Fibroblast of pulmonary artery (primary cell): ENCODE results near the gene FEM1C.

Experiments used
- DNase-seq: peaks from one replicate; pipeline ENCODE4 v3.0.0-alpha.2; 2010; ENCODE audit warnings: low read depth
- H3K4me3 ChIP-seq: replicated peaks from 2 replicates; pipeline ENCODE4 v1.5.1; 2011; ENCODE audit warnings: low read depth, mild to moderate bottlenecking, control low read depth, low read length, moderate library complexity
- TF ChIP-seq, protein P1 (sequence below): IDR thresholded peaks from 2 replicates; pipeline ENCODE4 v1.5.1; 2011; ENCODE audit warnings: mild to moderate bottlenecking, control low read depth, low read length, inconsistent platforms; ENCODE audit errors: missing control alignments

Gene FEM1C

DNA sequence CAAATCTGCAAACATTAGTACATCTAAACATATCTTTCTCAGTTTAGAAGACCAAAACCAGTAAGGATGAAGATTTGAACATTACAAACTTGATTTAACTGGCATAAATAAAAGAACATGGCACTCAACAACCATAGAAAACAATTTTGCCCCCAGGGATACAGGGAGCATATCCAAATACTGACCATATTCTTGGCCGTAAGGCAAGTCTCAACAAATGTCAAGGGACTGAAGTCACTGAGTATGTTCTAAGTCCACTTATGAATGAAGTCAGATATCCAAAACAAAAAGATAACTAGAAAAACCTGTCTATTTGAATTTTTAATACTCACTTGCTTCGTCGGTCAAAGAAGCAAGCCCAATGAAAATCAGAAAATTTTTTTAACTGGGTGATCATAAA, 14.1 kb downstream of the FEM1C start:
- no peak for DNase-seq
- TF ChIP-seq, protein P1, sequence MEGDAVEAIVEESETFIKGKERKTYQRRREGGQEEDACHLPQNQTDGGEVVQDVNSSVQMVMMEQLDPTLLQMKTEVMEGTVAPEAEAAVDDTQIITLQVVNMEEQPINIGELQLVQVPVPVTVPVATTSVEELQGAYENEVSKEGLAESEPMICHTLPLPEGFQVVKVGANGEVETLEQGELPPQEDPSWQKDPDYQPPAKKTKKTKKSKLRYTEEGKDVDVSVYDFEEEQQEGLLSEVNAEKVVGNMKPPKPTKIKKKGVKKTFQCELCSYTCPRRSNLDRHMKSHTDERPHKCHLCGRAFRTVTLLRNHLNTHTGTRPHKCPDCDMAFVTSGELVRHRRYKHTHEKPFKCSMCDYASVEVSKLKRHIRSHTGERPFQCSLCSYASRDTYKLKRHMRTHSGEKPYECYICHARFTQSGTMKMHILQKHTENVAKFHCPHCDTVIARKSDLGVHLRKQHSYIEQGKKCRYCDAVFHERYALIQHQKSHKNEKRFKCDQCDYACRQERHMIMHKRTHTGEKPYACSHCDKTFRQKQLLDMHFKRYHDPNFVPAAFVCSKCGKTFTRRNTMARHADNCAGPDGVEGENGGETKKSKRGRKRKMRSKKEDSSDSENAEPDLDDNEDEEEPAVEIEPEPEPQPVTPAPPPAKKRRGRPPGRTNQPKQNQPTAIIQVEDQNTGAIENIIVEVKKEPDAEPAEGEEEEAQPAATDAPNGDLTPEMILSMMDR, result no peak
- no peak overlapping the region for H3K4me3 ChIP-seq

DNA sequence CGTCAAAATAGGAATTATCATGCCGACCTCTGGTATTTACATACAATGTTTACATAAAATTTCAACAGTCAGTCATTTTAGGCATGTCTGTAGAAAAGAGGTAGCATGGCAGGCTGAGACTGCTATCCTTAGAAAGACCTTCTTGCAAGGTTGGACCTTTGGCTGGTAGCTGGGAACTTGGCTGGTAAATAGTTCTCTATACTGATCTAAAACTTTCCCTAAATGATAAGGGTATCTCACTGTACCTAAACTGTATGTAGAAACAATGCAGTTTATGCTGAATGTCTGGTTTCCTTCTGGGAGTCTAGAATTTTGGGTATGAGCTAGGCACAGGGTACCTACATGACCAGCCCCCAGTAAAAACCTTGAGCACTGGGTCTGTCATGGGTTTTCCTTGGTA, 18.0 kb downstream of the FEM1C start:
- no peak overlapping the region for H3K4me3 ChIP-seq
- TF ChIP-seq, protein P1, result no peak
- no peak for DNase-seq

DNA sequence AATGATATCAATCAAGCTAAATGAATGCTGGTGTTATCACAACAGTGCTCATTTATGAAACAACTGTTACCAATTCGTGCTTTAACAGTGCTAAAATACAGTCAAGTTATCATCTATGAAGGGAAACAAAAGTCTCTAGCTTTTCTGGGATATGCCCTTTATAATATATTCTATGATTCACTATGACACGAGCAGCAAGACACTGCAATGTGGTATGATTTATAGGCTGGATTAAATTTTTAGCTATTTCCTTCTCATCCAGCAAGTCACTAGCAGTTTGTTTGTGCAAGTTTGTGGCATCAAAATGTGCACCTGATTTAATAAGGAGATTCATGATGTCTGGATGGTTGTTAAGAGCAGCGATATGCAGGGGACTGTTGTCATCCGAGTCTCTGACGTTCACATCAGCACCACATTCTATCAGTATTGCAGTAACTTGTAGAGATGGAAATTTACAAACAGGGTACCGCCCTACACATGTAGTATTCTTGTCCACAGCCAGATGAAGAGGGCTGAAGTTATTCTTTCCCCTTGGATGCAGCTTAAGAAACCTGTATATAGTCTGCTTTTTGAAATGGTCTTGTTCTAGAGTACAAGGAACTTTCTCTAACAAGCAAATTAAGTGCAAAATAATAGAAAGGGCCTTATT, 20.3 kb downstream of the FEM1C start:
- no peak overlapping the region for H3K4me3 ChIP-seq
- TF ChIP-seq, protein P1, result no peak
- no peak for DNase-seq

DNA sequence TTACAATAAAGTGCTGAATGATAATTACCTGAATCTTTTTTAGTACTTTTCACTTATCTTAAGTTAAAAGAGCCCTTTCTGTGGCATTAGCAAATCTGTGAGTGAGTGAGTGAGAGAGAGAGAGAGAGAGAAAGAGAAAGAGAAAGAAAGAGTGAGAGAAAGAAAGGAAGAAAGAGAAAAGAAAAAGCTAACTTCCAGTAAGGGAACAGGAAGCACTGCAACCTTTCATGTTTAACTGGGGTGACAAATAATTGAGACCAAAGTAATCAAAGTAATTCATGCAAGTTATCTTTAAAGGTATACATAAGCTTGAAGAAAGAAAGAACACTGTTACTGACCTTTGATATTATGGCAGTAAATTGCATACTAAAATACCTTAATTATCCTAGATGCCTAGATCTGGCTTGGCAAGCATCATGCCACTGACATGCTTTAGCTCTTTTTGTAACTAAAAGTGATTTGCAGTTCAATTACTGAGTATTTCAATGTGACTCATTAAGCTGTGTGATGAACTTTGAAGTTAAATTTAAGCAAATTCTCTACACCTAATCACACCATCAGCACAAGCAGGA, 21.7 kb downstream of the FEM1C start:
- H3K4me3 ChIP-seq, result no peak overlapping the region
- no peak for DNase-seq
- TF ChIP-seq, protein P1, result no peak

DNA sequence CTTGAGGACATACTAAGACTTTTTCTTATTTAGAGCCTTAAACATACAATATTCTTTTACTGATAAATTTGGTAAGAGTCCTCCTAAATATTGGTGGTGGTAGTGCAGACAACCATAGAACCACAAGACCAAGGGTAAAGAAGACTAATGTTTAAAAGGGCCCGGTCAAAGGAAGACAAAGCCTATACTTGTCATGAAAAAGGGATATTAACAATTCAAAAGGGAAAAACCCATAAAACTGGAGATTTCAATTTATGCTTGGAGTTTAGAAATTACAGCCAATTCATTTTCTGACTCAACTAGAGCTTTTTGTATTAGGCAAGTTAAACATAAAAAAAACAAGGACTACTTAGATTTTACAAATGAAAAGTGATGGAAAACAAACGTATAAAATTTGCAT, 24.4 kb downstream of the FEM1C start:
- no peak for DNase-seq
- TF ChIP-seq, protein P1, result no peak
- no peak overlapping the region for H3K4me3 ChIP-seq

DNA sequence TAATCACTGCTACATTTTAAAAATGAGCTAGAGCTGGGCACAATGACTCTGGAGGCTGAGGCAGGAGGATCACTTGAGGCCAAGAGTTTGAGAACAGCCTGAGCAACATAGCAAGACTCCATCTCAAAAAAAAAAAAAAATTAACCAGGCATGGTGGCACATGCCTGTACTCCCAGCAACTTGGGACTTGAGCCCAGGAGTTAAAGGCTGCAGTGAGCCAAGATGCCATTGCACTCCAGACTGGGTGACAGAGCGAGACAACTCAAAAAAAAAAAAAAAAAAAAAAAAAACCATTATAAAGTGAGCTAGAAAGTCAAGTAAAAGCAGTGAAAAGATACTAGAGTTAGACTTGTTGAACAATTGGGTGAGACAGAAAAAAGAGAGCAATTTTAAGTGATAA, 28.2 kb downstream of the FEM1C start:
- no peak overlapping the region for H3K4me3 ChIP-seq
- no peak for DNase-seq
- TF ChIP-seq, protein P1, result no peak

DNA sequence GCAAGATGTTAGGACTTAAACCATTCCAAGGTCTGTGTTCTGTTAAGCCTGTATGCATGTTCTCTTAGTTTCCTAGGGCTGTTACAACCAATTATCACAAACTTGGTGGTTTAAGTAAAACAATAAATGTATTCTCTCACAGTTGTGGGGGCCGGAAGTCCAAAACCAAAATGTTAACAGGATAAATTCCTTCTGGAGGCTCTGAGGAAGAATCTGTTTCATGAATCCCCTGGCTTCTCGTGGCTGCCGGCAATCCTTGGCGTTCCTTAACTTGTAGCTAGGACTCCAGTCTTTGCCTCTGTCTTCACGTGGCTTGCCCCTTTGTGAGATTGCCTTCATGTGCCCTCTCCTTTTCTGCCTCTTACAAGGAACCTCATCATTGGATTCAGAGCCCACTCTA, 30.4 kb downstream of the FEM1C start:
- DNase-seq, result no peak
- H3K4me3 ChIP-seq, result no peak overlapping the region
- TF ChIP-seq, protein P1, result no peak
